Stromal cell of bone marrow (primary cell): ENCODE results near the gene QPRT.
A peak's percentile ranks its signal among the peaks of the same experiment; 100 is the strongest.
"Not testable (repeated sequence)": the region's sequence is repeated elsewhere in the genome, so short reads cannot be mapped to it uniquely, and the experiment has no call there.

Experiments
- DNase-seq: peaks from one replicate; pipeline ENCODE4 v3.0.0-alpha.2; 2012; ENCODE audit warnings: low read depth

QPRT gene

DNA sequence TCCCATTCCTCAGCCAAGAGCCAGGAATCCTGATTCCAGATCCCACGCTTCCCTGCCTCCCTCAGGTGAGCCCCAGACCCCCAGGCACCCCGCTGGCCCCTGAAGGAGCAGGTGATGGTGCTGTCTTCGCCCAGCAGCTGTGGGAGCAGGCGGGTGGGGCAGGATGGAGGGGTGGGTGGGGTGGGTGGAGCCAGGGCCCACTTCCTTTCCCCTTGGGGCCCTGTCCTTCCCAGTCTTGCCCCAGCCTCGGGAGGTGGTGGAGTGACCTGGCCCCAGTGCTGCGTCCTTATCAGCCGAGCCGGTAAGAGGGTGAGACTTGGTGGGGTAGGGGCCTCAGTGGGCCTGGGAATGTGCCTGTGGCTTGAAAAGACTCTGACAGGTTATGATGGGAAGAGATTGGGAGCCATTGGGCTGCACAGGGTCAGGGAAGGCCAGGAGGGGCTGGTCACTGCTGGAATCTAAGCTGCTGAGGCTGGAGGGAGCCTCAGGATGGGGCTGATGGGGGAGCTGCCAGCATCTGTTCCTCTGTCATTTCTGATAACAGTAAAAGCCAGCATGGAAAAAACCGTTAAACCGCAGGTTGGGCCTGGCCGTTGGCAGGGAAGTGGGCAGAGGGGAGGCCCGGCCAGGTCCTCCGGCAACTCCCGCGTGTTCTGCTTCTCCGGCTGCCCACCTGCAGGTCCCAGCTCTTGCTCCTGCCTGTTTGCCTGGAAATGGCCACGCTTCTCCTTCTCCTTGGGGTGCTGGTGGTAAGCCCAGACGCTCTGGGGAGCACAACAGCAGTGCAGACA is 15.8 kb upstream of the QPRT start, which contains the start of gene SPN:
TSS of gene SPN (plus strand) at position 232 of the 791 bp plus-strand sequence. CDS start at position 714, 482 bp downstream.
- DNase-seq = no peak

DNA sequence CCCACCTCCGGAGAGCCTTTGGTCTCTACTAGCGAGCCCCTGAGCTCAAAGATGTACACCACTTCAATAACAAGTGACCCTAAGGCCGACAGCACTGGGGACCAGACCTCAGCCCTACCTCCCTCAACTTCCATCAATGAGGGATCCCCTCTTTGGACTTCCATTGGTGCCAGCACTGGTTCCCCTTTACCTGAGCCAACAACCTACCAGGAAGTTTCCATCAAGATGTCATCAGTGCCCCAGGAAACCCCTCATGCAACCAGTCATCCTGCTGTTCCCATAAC is 15.2 kb upstream of the QPRT start:
- DNase-seq = no peak

- no peak for DNase-seq
These were observed 14.7 kb upstream of the QPRT start for GRCh38 chr16:29664091-29664921.

- DNase-seq = no peak
These were observed 13.5 kb upstream of the QPRT start for GRCh38 chr16:29665294-29666077.

DNA sequence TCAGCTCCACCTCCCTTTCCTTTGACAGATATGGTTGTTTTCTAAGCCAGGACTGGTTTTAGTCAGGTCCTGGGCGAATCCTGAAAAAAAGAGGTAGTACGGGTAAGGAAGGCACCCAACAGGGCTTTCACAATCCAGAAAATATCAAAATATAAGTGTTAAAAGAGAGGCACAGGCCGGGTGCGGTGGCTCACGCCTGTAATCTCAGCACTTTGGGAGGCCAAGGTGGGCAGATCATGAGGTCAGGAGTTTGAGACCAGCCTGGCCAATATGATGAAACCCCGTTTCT is 11.7 kb upstream of the QPRT start:
- DNase-seq = not testable (repeated sequence)

DNA sequence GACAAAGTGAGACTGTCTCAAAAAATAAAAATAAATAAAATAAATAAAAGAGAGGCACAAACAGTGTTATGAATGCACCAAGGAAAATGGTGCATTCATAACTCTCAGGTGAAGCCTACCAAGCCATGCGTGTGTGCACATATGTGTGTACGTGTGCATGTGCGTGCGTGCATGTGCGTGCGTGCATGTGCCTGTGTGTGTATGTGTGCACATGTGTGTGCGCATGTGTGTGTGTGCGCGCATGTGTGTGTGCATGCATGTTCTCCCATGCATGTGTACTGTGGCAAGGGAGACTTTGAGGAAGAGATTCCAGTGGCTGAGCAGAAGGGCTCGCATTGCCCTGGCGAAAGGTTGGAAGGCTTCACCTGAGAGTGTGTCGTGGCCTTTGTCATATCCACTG is 11.2 kb upstream of the QPRT start:
- DNase-seq = no peak

GRCh38 chr16:29668267-29668666 is 10.7 kb upstream of the QPRT start:
- DNase-seq = no peak

- no peak for DNase-seq
These were observed 5.5 kb upstream of the QPRT start for GRCh38 chr16:29673501-29673900.

- no peak for DNase-seq
These were observed 4.8 kb upstream of the QPRT start for GRCh38 chr16:29674188-29674587.

- DNase-seq = no peak
These were observed 3.0 kb upstream of the QPRT start for GRCh38 chr16:29675811-29676643.

- no peak for DNase-seq
These were observed 1.8 kb upstream of the QPRT start for GRCh38 chr16:29676989-29677785.

- no peak for DNase-seq
These were observed 1.2 kb downstream of the QPRT start for GRCh38 chr16:29680180-29680598.

DNA sequence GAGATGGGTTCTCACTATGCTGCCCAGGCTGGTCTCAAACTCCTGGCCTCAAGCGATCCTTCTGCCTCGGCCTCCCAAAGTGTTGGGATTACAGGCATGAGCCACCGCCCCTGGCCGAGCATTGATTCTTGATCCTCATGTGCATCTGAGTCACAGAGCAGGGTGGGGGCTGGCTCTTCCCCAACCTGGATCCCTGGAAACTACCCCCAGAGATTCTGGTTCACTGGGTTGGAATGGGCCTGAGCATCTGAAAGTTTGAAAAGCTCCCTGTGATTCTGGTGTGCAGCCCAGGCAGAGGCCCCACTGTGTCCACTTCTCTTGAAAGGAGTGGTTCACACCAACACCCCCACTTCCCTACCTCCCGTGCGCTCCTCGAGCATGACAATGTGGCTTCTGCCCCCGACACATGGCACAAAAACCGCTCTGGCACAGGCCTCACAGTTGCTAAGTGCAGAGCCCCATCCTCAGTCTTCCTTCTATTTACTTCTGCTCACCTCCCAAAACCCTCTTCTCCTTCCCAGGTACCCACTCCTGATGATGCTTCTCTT is 4.6 kb downstream of the QPRT start:
- DNase-seq = peak; percentile 13

- DNase-seq = no peak
These were observed 5.7 kb downstream of the QPRT start for GRCh38 chr16:29684679-29685078.

- no peak for DNase-seq
These were observed 7.9 kb downstream of the QPRT start for GRCh38 chr16:29686740-29687332.

DNA sequence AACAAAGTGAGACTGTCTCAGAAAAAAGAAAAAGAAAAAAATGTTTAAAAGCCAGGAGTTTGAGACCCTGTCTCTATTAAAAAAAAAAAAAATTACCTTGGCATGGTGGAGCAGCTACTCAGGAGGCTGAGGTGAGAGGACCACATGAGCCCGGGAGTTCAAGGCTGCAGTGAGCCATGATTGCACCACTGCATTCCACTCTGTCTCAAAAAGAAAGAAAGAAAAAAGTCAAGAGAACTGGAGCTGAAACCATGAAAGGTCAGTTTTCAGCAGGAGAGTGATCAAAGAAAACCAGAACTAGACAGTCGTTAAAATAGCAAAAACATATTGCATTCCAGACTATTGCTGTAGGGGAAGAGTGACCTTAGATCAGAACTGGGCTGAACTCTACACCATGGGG is 8.8 kb downstream of the QPRT start:
- no peak for DNase-seq

DNA sequence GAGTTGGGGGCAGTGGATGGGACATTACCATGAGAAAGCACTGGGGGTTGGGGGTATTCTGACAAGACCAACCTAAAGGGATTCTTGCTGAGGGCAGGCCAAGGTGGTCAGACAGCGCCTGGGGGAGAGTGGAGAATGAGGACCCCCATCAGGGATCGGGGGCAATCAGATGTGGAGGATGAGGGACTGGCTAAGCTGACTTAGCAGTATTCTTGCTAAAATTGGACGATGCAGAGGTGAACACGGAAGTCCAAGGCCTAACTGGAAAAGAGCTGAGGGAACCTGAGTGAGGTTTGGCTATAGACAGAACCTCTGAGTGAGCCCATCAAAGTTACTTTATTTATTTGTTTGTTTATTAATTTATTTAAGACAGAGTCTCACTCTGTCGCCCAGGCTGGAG is 9.2 kb downstream of the QPRT start:
- DNase-seq = no peak

DNA sequence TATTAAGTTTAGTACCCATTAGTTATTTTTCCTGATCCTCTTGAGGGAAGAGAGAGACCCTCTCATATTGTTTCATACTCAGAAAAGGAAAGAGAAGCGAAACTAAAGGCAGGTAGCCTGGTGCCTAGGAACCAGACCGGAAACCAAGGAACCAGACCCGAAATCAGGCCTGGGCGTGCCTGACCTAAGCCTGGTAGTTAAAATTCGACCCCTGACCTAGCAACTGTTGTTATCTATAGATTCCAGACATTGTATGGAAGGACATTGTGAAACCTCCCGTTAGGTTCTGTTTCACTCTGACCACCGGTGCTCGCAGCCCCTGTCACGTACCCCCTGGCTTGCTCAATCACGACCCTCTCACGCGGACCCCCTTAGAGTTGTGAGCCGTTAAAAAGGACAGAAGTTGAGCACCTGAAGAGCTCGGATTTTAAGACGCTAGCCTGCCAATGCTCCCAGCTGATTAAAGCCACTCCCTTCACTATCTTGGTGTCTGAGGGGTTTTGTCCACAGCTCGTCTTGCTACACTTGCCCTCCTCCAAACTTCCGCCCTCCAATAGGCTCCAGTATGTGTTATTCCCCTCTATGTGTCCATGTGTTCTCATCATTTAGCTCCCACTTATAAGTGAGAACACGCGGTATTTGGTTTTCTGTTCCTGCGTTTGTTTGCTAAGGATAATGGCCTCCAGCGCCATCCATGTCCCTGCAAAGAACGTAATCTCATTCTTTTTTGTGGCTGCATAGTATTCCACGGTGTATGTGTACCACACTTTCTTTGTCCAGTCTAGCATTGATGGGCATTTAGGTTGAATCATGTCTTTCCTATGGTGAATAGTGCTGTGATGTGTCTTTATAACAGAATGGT is 10.7 kb downstream of the QPRT start:
- DNase-seq = not testable (repeated sequence)

GRCh38 chr16:29692606-29693005 is 13.6 kb downstream of the QPRT start:
- not testable (repeated sequence) for DNase-seq
